HG02840 (cell line): ENCODE data around the gene GPBP1.

ENCODE experiments used
- ATAC-seq: cut with Tn5 transposase; IDR thresholded peaks from one replicate; pipeline ENCODE4 v1.9.1; 2021; ENCODE audit warnings: mild to moderate bottlenecking, moderate library complexity, moderate number of reproducible peaks; ENCODE audit not compliant: unreplicated experiment, low FRiP score

GPBP1 gene

DNA sequence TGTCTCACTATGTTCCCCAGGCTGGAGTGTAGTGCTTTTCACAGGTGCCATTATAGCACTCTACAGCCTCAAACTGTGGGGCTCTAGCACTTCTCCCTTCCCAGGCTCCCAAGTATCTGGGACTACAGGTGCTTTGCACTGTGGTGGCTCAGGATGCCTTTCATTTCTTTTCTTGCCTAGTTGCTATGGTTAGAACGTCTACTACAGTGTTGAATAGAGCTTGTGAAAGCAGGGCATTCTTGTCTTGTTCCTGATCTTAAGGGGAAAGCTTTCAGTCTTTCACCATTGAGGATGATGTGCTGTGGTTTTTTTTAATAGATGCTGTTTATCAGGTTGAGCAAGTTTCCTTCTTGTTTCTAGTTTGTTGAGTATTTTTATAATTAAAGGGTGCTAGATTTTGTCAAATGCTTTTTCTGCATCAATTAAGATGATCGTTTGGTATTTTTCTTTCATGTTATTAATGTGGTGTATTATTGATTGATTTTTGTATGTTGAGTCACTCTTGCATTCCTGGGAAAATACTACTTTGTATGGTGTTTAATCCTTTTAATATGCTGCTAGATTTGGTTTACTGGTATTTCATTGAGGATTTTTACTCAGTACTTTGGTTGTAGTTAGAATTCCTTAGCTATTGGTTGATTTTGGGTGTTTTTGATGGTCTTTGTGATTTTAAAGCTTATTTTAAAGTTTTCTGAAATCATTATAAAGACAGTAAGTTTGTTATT, 35.6 kb downstream of the GPBP1 start:
- no peak for ATAC-seq

DNA sequence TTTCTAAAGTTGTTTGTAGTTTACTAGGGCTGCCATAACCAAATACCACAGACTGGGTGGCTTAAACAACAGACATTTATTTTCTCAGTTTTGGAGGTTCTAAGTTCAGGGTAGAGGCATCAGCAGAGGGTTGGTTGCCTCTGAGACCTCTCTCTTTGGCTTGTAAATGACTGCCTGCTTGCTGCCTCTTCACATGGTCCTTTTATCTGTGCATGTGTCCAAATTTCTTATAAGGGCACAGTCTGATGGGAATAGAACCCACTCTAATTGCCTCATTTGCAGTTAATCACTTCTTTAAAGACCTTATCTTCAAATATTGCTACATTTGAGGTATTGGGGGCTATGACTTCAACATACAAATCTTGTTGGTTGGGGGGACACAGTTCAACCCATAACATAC, 36.8 kb downstream of the GPBP1 start:
- no peak for ATAC-seq

DNA sequence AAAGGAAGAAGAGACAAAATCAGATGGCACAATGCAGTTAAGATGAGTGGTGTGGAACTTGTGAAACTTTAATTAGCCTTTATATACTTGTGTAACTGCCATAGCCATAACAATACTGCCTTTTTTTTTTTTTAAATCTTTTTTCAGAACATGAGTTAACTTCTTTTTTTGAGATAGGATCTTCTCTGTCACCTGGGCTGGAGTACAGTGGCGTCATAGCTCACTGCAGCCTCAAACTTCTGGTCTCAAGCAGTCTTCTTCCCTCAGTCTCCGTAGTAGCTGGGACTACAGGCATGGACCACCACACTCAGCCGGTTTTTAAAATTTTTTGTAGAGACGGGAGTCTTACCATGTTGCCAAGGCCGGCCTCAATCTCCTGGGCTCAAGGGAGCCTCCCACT, 37.2 kb downstream of the GPBP1 start:
- ATAC-seq, result no peak

DNA sequence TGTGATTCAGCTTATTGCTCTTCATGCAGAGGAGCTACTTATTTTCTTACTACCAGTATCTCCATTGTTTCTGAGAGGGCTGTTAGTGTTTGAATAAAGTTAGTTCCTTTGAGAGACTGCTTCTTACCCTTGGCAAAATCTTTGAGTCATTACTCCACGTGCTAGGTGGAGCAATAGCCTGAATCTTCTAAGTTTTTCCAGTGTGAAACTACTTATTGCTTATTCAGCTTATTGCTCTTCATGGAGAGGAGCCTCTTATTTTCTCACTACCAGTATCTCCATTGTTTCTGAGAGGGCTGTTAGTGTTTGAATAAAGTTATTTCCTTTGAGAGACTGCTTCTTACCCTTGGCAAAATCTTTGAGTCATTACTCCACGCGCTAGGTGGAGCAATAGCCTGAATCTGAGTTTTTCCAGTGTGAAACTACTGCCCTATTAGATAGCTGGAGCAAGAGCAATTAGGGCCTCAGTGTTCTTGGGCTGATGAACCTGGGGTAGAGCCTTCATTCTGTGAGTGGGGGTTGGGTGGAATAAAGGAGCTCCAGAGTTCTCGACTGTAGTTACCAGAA, 41.9 kb downstream of the GPBP1 start:
- no peak for ATAC-seq

DNA sequence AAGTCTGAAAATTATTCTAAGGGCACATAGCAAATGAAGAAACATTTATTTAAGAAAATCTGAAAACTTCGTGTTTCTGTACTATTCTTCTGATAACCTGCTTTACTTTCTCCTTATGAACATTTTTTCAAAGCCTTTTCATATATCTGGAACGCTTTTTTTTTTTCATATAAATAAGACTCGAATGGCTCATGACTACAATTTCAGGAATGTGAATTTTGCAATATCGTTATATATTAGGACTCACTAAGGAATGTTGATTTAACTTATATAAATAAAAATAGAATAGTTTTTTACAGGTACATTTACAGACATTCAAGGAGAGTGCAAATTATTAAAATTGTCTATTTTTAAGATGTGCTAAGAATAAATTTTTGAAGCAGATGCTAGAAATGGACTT, 42.9 kb downstream of the GPBP1 start:
- ATAC-seq, result no peak

DNA sequence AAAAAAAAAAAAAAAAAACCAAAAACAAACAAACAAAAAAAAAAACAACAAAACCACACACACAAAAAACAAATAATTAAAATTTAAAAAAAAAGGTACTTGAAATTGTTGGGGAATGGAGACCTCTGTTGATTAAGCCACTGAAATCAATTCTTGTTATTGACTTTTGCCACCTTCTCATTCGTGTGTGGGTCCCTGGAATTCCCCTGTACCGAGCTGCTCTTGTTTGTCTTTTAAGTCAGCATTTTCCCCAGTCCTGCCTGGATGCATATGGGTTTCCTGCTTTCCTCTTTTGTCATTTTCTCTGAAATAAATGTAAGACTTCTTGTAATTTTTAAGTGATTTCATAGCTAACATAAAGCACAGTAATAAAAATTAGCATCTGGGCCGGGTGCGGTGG, 45.5 kb downstream of the GPBP1 start:
- ATAC-seq, result no peak

DNA sequence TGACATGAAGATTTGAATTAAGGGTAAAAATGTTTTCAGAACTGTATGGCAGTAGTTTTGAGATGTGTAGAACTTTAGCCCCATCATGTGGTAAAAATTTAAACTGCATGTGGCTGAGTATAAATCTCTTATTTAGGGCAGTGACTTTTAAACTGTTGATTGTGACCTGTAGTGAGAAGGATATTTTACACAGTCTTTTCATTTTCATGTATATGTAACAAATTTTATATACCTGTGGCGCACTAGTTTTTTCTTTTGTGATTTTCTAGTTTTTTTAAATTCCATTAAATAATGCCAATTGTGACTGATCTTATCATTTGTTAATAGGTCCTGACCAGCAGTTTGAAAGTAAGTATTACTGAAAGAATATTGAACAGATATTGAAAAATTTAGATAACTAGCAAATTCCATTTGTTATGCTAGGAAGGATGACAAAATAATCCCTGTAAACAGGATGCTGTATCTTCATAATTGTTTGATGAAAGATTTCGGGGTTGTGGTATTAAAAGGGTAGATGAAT, 47.2 kb downstream of the GPBP1 start:
- no peak for ATAC-seq

DNA sequence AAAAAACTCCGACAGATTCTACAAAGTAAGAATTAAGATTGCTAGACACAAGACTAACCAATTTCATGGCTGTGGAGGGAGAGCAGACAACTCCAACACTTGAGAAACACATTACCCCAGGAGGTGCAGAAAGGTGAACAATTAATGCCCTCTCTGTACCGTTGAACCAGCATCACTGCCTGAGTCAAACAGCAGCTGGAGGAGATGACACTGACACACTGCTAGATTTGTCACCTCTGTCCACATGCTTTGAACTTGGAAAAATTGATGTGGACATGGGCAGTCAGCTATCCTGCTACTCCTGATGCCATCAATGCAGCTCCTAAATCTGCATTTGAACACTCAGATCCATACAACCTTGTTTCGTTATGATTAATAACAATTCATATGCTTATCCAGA, 51.7 kb downstream of the GPBP1 start:
- ATAC-seq, result no peak

DNA sequence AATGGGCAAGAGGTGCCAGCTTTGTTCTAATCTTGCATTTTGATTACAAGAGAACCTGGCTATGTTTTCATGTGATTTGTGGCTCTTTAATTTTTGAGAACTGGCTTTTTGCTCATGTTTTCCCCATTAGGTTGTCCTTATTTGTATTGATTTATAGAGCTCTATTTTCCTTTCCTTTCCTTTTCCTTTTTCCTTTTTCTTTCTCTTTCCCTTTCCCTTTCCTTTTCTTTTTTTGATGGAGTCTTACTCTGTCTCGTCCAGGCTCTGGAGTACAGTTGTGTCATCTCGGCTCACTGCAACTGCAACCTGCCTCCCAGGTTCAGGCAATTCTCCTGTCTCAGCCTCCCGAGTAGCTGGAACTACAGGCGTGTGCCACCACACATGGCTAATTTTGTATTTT, 55.5 kb downstream of the GPBP1 start:
- ATAC-seq, result no peak

DNA sequence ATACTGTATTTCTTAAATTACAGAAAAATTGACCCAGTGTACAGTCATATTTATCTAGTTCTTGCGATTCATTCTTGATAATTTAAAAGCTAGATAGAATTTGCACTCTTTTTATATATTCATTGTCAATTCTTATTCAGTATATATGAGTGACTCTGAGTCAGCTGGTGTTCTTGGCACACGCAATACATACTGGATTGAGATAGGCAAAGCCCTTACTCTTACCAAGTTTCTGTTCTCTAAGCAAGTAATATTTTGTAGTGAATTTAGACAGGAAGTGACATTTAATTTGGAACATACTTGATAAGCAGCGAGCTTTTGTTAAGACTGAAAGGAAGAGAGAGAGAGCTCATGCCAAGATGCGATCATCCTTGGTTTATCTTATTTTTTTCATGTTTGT, 57.7 kb downstream of the GPBP1 start:
- no peak for ATAC-seq

DNA sequence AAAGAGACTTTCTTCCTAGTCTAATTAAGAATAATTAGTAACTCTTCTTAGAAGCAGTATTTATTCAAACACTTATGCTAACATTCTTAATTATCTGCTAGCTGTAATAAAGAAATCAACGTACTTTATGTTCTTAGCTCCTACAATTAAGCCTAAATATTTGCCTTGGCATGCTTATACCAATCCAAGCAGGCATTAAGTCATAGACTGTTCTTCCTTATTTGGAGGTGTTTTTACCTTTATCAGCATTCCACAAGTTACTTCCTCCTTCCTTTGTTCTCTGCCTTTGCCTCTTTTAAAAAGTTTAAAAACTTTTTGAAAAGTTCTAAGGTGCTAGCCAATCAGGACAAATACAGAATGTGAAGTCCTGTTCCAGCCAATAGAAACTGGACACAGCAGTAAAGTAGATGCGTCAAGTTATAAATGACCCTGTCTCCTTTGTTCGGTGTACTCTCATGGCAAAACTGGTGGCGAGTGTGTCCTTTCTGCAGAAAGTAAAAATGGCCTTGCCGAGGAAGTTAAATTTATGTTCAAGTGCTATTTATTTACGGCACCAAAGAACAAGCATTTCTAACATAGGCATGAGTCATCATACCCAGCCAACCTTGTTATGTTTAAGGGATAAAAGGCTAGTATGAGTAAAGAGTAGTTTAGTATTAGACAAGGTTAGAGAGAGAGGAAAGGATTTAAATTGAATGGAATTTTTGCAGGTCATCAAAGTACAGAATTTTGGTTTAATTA, 58.6 kb downstream of the GPBP1 start:
- no peak for ATAC-seq

DNA sequence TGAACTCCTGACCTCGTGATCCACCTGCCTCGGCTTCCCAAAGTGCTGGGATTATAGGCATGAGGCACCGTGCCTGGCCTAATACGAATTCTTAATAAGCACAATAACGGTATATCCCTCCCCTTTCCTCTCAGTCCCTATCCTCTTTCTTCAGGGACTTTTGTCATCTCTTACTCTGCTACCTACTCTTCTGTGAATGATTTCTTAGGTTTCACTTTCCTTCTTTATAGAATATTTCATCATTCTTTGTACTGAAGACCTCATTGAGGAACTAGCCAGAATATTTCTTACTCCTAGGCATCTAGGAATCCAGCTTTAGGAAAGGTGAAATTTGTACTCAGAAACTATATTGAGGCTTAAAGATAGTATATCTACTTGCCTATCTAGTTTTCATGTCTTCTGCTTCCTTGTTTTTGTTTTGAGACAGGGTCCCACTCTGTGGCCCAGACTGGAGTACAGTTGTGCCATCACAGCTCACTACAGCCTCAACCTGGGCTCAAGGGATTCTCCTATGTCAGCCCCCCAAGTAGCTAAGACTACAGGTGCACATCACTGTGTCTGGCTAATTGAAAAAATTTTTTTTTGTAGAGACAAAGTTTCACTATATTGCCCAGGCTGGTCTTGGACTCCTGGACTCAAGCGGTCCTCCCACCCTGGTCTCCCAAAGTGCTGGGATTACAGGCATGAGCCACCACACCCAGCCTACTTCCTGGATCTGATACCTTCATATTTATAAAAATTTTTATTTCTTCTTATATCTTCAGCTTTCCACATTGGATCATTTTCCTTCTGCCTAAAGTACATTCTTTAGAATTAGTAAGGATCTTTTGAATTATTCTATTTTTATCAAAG, 69.7 kb downstream of the GPBP1 start:
- ATAC-seq, result no peak

DNA sequence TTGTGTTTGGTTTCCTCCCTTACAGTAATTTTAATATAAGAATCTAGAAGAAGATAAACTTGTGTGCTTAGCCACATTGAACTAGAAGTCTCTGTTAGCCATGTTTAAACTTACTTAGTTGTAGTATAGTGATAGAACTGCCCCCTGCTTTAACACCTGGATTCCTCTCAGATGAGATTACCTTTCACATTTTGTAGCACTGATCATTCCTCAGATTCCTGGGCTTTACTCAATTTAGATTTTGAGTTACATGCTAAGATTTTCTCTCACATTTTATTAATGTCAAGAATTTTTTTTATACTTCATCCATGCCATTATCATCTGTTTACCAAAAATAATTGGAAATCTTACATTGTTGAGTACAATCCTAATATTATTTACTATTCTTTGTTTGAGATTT, 70.5 kb downstream of the GPBP1 start:
- ATAC-seq, result no peak

DNA sequence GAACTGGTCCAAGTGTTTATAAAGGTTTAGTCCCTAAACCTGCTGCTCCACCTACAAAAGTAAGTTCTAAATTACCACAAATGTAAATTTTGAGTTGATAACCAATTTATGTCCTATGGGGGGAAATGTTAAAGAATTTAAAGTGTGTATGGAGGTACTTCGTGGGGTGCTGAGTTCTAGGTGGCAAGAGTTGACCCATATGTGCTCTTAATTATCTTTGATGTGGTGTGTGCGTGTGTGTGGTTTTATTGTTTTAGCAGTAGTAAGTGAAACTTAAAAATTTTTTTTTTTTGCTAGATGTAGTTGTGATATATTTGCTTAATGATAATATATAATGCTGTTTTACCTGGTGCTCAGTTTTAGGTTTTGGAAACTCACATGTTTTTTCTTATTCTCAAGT, 72.6 kb downstream of the GPBP1 start:
- ATAC-seq, result no peak

DNA sequence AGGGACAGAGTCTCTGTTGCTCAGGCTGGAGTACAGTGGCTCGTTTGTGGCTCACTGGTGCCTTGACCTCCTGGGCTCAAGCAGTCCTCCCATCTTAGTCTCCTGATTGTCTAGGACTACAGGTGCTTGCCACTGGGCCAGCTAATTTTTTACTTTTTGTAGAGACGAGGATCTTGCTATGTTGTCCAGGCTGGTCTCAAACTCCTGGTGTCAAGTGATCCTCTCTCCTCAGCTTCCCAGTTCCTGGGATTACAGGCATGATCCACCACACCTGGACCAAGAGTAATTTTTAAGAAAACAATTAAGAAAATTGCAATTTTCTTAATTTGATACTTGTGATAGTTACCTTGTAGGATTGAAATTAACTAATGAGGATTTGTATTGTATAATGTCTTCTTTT, 73.9 kb downstream of the GPBP1 start:
- ATAC-seq, result no peak

DNA sequence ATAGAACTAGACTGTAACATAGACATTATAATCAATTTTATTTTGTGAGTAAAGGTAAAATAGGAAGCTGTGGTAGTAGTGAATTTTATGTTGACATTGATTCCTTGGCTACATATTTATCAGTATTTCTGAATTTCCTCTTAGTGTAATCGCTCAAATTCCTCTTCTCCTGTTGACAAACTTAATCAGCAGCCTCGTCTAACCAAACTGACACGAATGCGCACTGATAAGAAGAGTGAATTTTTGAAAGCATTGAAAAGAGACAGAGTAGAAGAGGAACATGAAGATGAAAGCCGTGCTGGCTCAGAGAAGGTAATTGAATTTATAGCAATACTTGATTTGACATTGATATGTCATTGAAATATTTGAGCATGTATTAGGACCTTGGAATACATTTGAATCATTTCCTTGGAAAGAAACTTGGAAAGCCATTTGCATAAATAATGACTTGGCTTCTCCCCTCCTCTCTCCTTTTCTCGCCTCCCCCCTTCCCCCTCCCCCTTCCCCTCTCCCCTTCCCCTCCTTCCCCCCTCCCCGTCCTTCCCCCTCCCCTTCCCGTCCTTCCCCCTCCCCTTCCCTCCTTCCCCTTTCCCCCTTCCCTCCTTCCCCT, 75.5 kb downstream of the GPBP1 start:
- no peak for ATAC-seq

DNA sequence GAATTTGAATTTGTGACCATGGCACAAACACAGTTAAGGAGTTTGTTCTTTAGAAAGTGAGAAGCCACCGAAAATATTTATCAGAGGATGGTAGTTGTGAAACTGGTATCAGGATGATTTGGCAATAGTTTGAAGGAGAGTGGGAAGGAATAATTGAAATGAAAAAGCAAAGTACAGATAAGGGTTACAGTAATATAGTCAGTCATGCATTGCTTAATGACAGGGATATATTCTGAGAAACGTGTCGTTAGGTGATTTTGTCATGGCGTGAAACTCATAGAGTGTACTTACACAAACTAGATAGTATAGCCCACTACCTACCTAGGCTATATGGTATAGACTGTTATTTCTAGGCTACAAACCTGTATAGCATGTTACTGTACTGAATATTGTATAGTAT, 84.2 kb downstream of the GPBP1 start:
- no peak for ATAC-seq

DNA sequence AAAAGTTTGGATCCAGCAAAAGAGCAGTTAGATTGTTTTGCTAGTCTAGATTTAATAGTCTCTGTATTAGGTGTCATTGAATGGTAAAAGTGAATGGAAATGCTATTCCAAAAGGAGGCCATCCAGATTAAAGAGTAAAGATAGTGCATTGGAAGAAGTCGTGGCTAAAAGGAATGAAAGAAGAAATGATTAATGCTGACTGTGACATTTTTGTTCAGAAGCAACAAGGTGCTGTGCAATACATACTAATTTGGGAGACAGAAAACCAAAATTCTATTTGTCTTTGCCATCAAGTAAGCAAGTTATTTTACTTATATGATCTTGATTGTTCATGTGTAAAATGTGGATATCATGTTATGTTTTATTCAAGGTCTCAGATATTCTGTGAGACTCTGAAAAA, 85.1 kb downstream of the GPBP1 start:
- ATAC-seq, result no peak

DNA sequence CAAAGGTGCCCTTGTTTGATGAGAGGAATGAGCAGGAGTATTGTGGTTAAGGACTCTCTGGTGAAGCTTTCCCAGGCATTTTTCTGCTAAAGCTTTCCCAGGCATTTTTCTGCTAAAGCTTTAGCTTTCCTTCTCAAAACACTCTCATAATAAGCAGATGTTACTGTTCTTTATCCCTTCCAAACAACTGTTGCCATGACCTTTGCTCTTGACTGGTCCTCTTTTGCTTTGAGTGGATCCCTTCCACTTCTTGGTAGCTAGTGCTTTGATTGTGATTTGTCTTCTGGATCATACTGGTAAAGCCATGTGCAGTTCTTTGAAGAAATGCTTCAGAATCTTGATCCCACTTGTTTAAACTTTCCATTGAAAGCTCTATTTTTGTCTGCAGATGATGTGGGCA, 85.8 kb downstream of the GPBP1 start:
- no peak for ATAC-seq

DNA sequence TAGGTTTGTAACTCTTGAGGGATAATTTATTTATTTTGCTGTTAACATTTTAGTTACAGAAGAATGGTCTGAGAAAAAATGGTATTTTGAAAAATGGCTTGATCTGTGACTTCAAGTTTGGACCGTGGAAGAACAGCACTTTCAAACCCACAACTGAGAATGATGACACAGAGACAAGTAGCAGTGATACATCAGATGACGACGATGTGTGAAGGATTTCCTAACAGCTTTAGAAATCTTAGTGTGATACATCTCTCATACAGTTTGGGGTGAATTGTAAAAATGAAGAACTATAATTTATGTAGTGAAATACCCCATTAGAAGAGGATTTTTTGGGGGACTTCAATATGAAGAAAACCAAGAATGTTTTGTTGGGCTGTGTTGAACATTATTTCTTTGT, 88.7 kb downstream of the GPBP1 start:
- ATAC-seq, result no peak
